Measurements from ENCODE around the gene PER3.

- TF ChIP-seq CTCF (IDR thresholded peaks at IDR 0.05) (no peak), JUNB (IDR thresholded peaks at IDR 0.05) (no peak), E2F6 (IDR thresholded peaks at IDR 0.05; ENCODE audit: borderline replicate concordance, low read depth) (no peak), EP300 (IDR thresholded peaks at IDR 0.05) (no peak), POLR2A (IDR thresholded peaks at IDR 0.05; ENCODE audit: low read length) (no peak), MAX (IDR thresholded peaks at IDR 0.05) (no peak), HMGXB4 (CRISPR knock-in tag; IDR thresholded peaks at IDR 0.05; ENCODE audit: borderline replicate concordance) (no peak)
Observed at GRCh38 chr1:7845761-7846160, 61.7 kb downstream of the PER3 start.
